Measurements from ENCODE around the gene SPI1.

The SPI1 gene

DNA sequence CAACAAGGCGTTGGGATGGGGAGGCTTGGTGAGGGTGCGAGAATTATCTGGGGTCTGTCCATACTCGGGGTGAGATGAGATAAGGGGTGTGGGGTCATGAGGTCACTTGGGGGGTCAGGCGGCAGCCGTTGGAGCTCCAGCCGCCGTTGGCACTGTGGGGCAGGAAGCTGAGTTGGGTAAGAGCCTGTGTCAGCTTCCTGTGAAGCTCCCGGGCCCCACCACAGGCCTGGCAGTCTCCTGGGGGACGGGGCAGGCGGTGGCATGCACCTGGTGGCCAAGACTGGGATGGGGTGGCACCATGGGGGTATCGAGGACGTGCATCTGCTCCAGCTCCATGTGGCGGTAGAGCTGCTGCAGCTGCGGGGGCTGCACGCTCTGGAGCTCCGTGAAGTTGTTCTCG is 18.8 kb downstream of the SPI1 start:
- H3K27ac ChIP-seq, result no peak overlapping the region
- TF ChIP-seq, protein P1, sequence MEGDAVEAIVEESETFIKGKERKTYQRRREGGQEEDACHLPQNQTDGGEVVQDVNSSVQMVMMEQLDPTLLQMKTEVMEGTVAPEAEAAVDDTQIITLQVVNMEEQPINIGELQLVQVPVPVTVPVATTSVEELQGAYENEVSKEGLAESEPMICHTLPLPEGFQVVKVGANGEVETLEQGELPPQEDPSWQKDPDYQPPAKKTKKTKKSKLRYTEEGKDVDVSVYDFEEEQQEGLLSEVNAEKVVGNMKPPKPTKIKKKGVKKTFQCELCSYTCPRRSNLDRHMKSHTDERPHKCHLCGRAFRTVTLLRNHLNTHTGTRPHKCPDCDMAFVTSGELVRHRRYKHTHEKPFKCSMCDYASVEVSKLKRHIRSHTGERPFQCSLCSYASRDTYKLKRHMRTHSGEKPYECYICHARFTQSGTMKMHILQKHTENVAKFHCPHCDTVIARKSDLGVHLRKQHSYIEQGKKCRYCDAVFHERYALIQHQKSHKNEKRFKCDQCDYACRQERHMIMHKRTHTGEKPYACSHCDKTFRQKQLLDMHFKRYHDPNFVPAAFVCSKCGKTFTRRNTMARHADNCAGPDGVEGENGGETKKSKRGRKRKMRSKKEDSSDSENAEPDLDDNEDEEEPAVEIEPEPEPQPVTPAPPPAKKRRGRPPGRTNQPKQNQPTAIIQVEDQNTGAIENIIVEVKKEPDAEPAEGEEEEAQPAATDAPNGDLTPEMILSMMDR (conservative IDR thresholded peaks at IDR 0.05), result no peak

DNA sequence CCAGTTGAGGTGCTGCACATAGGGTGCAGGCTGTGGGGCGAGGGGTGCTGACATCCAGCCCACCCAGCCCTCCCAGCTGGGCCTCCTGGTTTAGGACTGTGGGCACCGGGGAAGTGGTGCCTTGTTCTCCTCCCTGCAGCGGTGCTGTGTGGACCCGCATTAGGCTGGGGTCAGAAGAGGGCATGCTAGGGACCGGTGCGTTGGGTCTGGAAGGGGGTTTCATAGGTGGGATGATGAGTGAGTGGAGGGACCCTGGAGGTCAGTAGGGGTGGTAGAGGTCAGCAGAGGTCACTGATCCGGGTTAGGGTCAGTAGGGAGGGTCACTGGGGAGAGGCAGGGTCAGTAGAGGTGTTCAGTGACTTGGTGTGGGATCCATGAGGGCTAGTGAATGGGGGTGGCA is 19.2 kb downstream of the SPI1 start:
- no peak overlapping the region for H3K27ac ChIP-seq
- TF ChIP-seq, protein P1 (conservative IDR thresholded peaks at IDR 0.05), result no peak

DNA sequence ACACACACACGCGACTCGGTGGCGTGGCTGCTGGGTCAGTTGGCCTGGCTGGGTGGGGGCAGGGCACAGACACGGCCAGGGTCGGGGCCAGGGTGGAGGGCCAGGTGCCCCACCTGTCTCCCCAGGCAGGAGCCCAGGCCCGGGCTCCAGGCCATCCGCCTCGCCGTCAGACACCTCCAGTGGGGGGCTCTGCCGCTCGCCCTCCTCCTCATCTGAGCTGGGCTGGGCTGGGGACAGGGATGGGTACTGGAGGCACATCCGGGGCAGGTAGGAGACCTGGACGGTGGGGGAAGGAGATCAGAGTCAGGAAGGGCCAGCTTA is 19.7 kb downstream of the SPI1 start:
- TF ChIP-seq, protein P1 (conservative IDR thresholded peaks at IDR 0.05), result no peak
- H3K27ac ChIP-seq, result no peak overlapping the region

DNA sequence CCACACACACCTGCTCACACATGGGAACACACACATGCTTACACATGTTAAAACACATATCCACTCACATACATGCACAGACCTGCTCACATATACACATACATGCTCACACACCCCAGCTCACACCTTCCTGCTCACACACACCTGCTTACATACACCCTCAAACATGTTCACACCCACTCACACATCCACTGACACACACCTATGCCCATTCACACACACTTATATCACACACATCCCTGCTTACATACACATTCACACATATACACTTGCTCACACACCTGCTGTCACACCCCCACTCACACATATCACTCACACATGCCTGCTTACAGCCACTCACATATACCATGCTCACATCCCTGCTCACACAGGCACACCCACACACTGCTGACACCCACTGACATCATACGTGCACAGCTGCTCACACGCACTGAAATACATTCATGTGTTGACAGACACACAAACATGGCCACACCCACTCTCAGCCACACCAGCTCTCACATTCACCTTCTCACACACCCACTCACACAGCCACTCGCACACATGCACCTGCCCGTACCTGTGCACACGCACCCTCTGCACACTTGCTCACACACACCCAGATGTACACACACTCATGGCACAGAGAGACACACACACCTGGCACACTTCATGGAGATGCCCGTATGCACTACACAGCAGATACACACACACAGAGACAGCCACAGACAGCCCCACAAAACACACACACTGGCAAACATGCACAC is 20.2 kb downstream of the SPI1 start:
- TF ChIP-seq, protein P1 (conservative IDR thresholded peaks at IDR 0.05), result no peak
- H3K27ac ChIP-seq, result no peak overlapping the region

DNA sequence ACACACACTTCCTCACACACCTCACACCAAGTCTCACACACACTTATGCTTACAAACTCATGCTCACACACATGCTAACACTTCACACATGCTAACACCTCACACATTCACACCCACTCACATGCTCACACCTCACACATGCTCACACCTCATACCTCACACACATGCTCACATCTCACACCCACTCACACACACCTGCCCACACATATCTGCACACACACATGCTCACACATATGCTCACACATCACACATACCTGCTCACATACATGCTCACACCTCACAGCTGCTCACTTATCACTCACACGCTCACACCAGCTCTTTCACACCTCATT is 21.4 kb downstream of the SPI1 start:
- TF ChIP-seq, protein P1 (conservative IDR thresholded peaks at IDR 0.05), result no peak
- H3K27ac ChIP-seq, result no peak overlapping the region

DNA sequence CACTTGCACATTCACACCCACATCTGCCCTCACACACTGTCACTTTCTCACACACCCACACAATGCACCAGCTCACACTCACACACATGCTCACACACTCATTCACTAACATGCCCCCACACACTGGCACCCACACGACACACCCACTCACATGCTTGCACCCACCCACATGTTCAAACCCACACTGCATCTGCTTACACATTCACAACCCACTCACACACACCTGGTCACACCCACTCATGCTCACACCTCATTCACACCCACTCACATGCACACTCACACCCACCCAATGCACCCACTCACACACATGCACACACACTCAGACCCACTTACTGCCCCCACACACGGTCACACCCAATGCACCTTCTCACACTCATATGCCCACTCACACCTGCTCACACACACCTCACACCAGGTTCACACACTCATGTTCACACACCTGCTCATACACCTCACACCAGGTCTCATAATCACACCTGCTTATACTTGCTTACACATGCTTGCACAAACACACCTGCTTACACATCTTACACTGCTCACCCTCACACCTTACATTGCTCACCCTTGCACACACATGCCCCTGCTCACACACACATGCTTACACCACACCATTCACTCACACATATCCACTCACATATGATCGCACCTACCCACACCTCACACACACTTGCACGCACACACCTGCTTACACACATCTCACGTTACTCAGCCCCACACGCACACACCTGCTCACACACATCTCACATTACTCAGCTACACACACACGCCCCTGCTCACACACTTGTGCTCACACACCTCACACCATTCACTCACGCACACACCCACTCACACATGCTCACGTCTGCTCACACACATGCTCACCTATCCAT is 22.0 kb downstream of the SPI1 start:
- H3K27ac ChIP-seq, result no peak overlapping the region
- TF ChIP-seq, protein P1 (conservative IDR thresholded peaks at IDR 0.05), result no peak

DNA sequence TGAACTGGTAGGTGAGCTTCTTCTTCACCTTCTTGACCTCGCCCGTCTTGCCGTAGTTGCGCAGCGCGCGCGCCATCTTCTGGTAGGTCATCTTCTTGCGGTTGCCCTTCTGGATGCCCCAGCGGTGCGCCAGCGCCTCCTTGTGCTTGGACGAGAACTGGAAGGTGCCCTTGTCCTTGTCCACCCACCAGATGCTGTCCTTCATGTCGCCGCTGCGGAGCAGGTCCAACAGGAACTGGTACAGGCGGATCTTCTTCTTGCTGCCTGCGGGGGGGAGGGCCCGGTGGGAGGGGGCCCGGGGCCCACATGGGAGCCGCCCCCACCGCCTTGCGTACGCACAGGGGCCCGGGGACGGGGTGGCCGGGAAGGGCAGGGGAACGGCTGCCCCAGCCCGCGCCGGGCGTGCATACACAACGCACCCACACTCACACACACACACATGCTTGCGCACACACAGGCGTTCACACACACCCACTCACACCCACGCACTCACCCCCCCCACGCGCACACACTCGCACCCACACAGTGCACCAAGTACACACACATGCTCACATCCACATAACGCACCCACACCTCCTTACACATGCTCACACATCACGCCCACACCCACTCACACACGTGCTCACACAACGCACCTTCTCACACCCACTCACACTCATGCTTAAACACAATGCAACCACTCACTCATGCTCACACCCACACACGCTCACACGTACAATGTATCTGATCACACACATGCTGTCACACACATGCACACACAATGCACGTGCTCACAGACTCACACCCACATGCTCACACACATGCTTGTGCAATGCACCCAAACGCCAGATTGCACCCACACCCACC is 22.8 kb downstream of the SPI1 start:
- TF ChIP-seq, protein P1 (conservative IDR thresholded peaks at IDR 0.05), result peak; percentile 94
- H3K27ac ChIP-seq, result peak overlapping the region; percentile 55; the same call in 1 of the 2 replicates
